Esophagus (tissue), 2 donors: Measurements from ENCODE around the gene GMIP. TPM values are rescaled to one million over a fixed set of nuclear protein-coding genes. Genes with fewer than 3 reads are reported as not detected.
"Not testable (repeated sequence)": the region's sequence is repeated elsewhere in the genome, so short reads cannot be mapped to it uniquely, and the experiment has no call there.

Experiments
- H3K27ac ChIP-seq, 2 donors: one replicate each; pipeline ENCODE4 v1.5.1; 2013; ENCODE audit warnings: low read depth in 2 of 2, mild to moderate bottlenecking in 2 of 2, inconsistent platforms in 1 of 2, low read length in 1 of 2, moderate library complexity in 1 of 2
- H3K27me3 ChIP-seq, 2 donors: one replicate each; pipeline ENCODE4 v1.6.1; 2013; ENCODE audit warnings: low read length in 2 of 2, control low read depth in 1 of 2, mild to moderate bottlenecking in 1 of 2; ENCODE audit not compliant: insufficient read depth in 2 of 2, control insufficient read depth in 1 of 2
- H3K36me3 ChIP-seq, 2 donors: one replicate each; pipeline ENCODE4 v1.6.1; 2013; ENCODE audit warnings: low read length in 1 of 2; ENCODE audit not compliant: control insufficient read depth in 2 of 2, insufficient read depth in 2 of 2
- H3K4me1 ChIP-seq, 2 donors: one replicate each; pipeline ENCODE4 v1.6.1; 2013; ENCODE audit warnings: low read length in 1 of 2; ENCODE audit not compliant: control insufficient read depth in 2 of 2, insufficient read depth in 2 of 2
- H3K4me3 ChIP-seq, 2 donors: one replicate each; pipeline ENCODE4 v1.5.1; 2013; ENCODE audit warnings: low read length in 2 of 2, mild to moderate bottlenecking in 2 of 2, low read depth in 1 of 2, moderate library complexity in 1 of 2
- H3K9me3 ChIP-seq, 2 donors: one replicate each; pipeline ENCODE4 v1.6.1; 2013; ENCODE audit warnings: mild to moderate bottlenecking in 2 of 2, low read depth in 1 of 2, low read length in 1 of 2, moderate library complexity in 1 of 2; ENCODE audit not compliant: control insufficient read depth in 2 of 2, insufficient read depth in 1 of 2
- WGBS, 2 donors: extraction: QIAGEN DNeasy Blood & Tissue Kit; methylation state at CpG; one replicate each; pipeline ENCODE4 v1.1.7; 2013; 5-methylcytosine and 5-hydroxymethylcytosine counted together
- polyA plus RNA-seq, 2 donors: library from polyadenylated mRNA; stranded (reverse); fragments of 200-250 nt; gene quantifications; one replicate each; pipeline ENCODE4 v1.2.3, GENCODE V29; 2013
- donor health status: healthy with polysubstance abuse.
- donor health status: Bipolar disorder and iron deficiency.

Gene GMIP
- 10 to 100 TPM in 1 of 2 donors, 1 to 10 TPM in 1; 6.3 to 10.5 TPM for polyA plus RNA-seq

GRCh38 chr19:19643158-19644053, at the start of gene GMIP:
Gene GMIP, minus strand, starts transcription at chr19:19643657. Its CDS starts 128 bp downstream, at chr19:19643529.
- H3K4me3 ChIP-seq: peak within 1 kb of the TSS; percentile 70 to 75
- H3K27ac ChIP-seq: peak within 1 kb of the TSS; percentile 85 to 87
- H3K4me1 ChIP-seq: peaks cover 0 to 5% of the 10 kb centered on the region in 2 donors
- H3K9me3 ChIP-seq: no peaks in the 10 kb centered on the region
- no peaks in the 10 kb centered on the region for H3K27me3 ChIP-seq
- peaks cover 7 to 26% of the 10 kb centered on the region in 2 donors for H3K36me3 ChIP-seq
- 1% methylated on average over 45 to 50 of the region's 50 CpGs for whole genome bisulfite sequencing, 2 donors

DNA sequence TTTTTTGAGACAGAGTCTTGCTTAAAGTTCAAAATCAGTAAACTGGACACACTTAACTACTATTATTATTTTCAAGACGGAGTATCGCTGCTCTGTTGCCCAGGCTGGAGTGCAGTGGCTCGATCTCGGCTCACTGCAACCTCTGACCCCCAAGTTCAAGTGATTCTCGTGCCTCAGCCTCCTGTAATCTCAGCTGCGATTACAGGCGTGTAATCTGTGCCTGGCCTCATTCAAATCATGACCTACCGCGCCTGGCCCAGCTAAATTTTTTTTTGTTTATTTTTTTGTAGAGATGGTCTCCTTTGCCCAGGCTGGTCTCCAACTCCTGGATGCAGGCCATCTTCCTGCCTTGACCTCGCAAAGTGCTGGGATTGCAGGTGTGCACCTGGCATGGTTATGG, 48.2 kb upstream of the GMIP start:
- WGBS, 2 donors: 87 to 92% methylated on average over 10 of the region's 10 CpGs
- H3K27ac ChIP-seq: no peak overlapping the region
- H3K9me3 ChIP-seq: no peaks in the 10 kb centered on the region
- no peaks in the 10 kb centered on the region for H3K27me3 ChIP-seq
- H3K4me1 ChIP-seq: no peaks in the 10 kb centered on the region
- H3K4me3 ChIP-seq: no peak overlapping the region
- no peaks in the 10 kb centered on the region for H3K36me3 ChIP-seq

- H3K36me3 ChIP-seq, H3K27me3 ChIP-seq, H3K27ac ChIP-seq, H3K9me3 ChIP-seq, H3K4me3 ChIP-seq, H3K4me1 ChIP-seq: not testable (repeated sequence)
- WGBS, 2 donors: 96 to 97% methylated on average over 10 of the region's 10 CpGs
Observed at GRCh38 chr19:19689023-19689422, 45.6 kb upstream of the GMIP start.

- no peak overlapping the region for H3K4me3 ChIP-seq
- H3K4me1 ChIP-seq: no peaks in the 10 kb centered on the region
- H3K27ac ChIP-seq: no peak overlapping the region
- WGBS, 2 donors: 96 to 99% methylated on average over 3 of the region's 3 CpGs
- H3K36me3 ChIP-seq: no peaks in the 10 kb centered on the region
- no peaks in the 10 kb centered on the region for H3K27me3 ChIP-seq
- peaks cover 0 to 2% of the 10 kb centered on the region in 2 donors for H3K9me3 ChIP-seq
Observed at GRCh38 chr19:19687090-19687489, 43.6 kb upstream of the GMIP start.

DNA sequence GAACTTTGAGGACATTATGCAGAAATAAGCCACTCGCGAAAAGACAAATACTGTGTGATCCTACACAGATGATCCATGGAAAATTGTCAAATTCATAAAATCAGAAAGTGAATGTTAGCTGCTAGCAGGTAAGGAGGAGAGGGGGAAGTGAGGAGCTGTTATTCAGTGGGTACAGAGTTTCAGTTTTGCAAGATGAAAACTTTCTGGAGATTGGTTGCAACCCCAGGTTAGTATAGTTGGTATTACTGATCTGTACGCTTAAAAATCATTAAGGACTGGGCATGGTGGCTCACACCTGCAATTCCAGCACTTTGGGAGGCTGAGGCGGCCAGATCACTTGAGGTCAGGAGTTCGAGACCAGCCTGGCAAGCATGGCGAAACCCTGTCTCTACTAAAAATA, 43.1 kb upstream of the GMIP start:
- H3K4me3 ChIP-seq: no peak overlapping the region
- no peaks in the 10 kb centered on the region for H3K27me3 ChIP-seq
- no peaks in the 10 kb centered on the region for H3K4me1 ChIP-seq
- H3K27ac ChIP-seq: no peak overlapping the region
- peaks cover 0 to 2% of the 10 kb centered on the region in 2 donors for H3K9me3 ChIP-seq
- WGBS, 2 donors: 94 to 96% methylated on average over 6 of the region's 6 CpGs
- H3K36me3 ChIP-seq: no peaks in the 10 kb centered on the region

DNA sequence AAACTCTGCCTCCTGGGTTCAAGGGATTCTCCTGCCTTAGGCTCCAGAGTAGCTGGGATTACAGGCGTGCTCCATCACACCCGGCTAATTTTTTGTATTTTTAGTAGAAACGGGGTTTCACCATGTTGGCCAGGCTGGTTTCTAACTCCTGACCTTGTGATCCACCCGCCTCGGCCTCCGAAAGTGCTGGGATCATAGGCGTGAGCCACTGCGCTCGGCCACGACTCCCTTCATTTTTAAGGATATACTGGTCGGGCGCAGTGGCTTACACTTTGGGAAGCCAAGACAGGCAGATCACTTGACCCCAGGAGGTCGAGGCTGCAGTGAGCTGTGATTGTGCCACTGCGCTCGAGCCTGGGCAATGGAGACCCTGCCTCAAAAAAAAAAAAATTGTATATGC, 42.7 kb upstream of the GMIP start:
- 95 to 98% methylated on average over 15 of the region's 15 CpGs for WGBS, 2 donors
- not testable (repeated sequence) for H3K27me3 ChIP-seq, H3K36me3 ChIP-seq, H3K4me3 ChIP-seq, H3K4me1 ChIP-seq, H3K9me3 ChIP-seq, H3K27ac ChIP-seq

GRCh38 chr19:19679176-19680073, 36.0 kb upstream of the GMIP start:
- Histone ChIP-seq H3K27me3 (no peaks in the 10 kb centered on the region), H3K36me3 (peaks cover 16 to 23% of the 10 kb centered on the region in 2 donors), H3K9me3 (peaks cover 4 to 22% of the 10 kb centered on the region in 2 donors), H3K4me3 (peak overlapping the region in 1 of 2 donors; percentile 13), H3K4me1 (no peaks in the 10 kb centered on the region), H3K27ac (no peak overlapping the region)
- 97 to 98% methylated on average over 20 of the region's 20 CpGs for WGBS, 2 donors

DNA sequence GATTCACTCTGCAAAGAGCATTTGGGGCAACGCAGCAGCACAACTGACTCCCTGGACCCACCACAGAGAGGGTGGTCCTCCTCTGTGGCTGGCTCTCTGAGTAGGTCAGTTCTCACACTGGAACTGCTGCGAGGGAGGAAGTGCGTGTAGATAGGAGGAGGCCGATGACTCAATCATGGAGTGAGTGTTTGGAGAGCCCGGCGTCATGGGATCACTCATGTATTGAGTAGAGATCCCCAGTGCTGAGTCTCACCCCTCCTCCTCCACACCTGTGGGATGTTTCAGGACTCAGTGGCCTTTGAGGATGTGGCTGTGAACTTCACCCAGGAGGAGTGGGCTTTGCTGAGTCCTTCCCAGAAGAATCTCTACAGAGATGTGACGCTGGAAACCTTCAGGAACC, 34.1 kb upstream of the GMIP start:
- H3K9me3 ChIP-seq: peaks cover 2 to 22% of the 10 kb centered on the region in 2 donors
- no peak overlapping the region for H3K27ac ChIP-seq
- no peaks in the 10 kb centered on the region for H3K4me1 ChIP-seq
- WGBS, 2 donors: 96 to 97% methylated on average over 7 of the region's 7 CpGs
- H3K4me3 ChIP-seq: no peak overlapping the region
- no peaks in the 10 kb centered on the region for H3K27me3 ChIP-seq
- H3K36me3 ChIP-seq: peaks cover 16 to 23% of the 10 kb centered on the region in 2 donors

DNA sequence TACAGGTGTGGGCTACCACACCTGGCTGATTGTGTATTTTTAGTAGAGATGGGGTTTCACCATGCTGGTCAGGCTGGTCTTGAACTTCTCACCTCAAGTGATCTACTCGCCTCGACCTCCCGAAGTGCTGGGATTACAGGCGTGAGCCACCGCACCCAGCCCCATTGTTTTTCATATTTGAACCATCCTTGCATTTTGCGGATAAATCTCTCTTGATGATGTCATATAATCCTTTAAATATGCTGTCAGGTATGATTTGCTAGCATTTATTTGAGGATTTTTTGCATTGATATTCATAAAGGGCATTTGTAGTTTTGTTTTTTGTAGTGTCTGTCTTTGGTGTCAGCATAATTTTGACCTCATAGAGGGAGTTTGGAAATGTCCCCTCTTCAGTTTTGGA, 30.9 kb upstream of the GMIP start:
- Histone ChIP-seq H3K4me1 (peaks cover 2 to 3% of the 10 kb centered on the region in 2 donors), H3K9me3 (peaks cover 0 to 13% of the 10 kb centered on the region in 2 donors), H3K4me3 (no peak overlapping the region), H3K27me3 (no peaks in the 10 kb centered on the region), H3K27ac (no peak overlapping the region), H3K36me3 (peaks cover 15% of the 10 kb centered on the region in 2 donors)
- 91 to 94% methylated on average over 6 of the region's 6 CpGs for WGBS, 2 donors
